Mesothelial cell of epicardium (in vitro differentiated cells): ENCODE measurements around the gene SYK. TPM values are rescaled to one million over a fixed set of nuclear protein-coding genes. Genes with fewer than 3 reads are reported as not detected.

Experiments
- DNase-seq, 2 experiments: peaks; one replicate each; pipeline ENCODE4 v3.0.0; 2021; ENCODE audit warnings: low spot score in 2 of 2; ENCODE audit not compliant: unreplicated experiment in 2 of 2
- H3K27ac Mint-ChIP-seq: 2 replicates; pipeline ENCODE4 v1.8.0; 2021; ENCODE audit warnings: mixed read lengths
- H3K27me3 Mint-ChIP-seq: 2 replicates; pipeline ENCODE4 v1.8.0; 2021; ENCODE audit warnings: low read depth, mixed read lengths
- H3K36me3 Mint-ChIP-seq: 2 replicates; pipeline ENCODE4 v1.8.0; 2021; ENCODE audit warnings: mixed read lengths
- H3K4me1 Mint-ChIP-seq: 2 replicates; pipeline ENCODE4 v1.8.0; 2021; ENCODE audit warnings: mixed read lengths
- H3K4me3 Mint-ChIP-seq: 2 replicates; pipeline ENCODE4 v1.8.0; 2021; ENCODE audit warnings: mild to moderate bottlenecking, moderate library complexity, mixed read lengths
- H3K9me3 Mint-ChIP-seq: 2 replicates; pipeline ENCODE4 v1.8.0; 2021; ENCODE audit warnings: mixed read lengths
- total RNA-seq: library from RNA; stranded (reverse); gene quantifications from 3 replicates; pipeline ENCODE4 v1.2.1, GENCODE V29; 2021
- TF ChIP-seq, protein P1 (sequence below): fragments of 200-600 bp; sonication (generic); IDR thresholded peaks from one replicate; pipeline ENCODE4 v1.5.0; 2021; ENCODE audit warnings: antibody characterized with exemption; ENCODE audit not compliant: unreplicated experiment

Gene SYK
- total RNA-seq, 1 donor from 2014 or later: 3.8 TPM

GRCh38 chr9:90940280-90940679 is 138.7 kb downstream of the SYK start:
- H3K9me3 Mint-ChIP-seq: peaks cover 5% of the 10 kb centered on the region
- no peaks in the 10 kb centered on the region for H3K36me3 Mint-ChIP-seq
- peaks cover 14% of the 10 kb centered on the region for H3K4me1 Mint-ChIP-seq
- TF ChIP-seq, protein P1, sequence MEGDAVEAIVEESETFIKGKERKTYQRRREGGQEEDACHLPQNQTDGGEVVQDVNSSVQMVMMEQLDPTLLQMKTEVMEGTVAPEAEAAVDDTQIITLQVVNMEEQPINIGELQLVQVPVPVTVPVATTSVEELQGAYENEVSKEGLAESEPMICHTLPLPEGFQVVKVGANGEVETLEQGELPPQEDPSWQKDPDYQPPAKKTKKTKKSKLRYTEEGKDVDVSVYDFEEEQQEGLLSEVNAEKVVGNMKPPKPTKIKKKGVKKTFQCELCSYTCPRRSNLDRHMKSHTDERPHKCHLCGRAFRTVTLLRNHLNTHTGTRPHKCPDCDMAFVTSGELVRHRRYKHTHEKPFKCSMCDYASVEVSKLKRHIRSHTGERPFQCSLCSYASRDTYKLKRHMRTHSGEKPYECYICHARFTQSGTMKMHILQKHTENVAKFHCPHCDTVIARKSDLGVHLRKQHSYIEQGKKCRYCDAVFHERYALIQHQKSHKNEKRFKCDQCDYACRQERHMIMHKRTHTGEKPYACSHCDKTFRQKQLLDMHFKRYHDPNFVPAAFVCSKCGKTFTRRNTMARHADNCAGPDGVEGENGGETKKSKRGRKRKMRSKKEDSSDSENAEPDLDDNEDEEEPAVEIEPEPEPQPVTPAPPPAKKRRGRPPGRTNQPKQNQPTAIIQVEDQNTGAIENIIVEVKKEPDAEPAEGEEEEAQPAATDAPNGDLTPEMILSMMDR: no peak
- H3K27ac Mint-ChIP-seq: no peak overlapping the region
- no peaks in the 10 kb centered on the region for H3K27me3 Mint-ChIP-seq
- no peak for DNase-seq
- no peak overlapping the region for H3K4me3 Mint-ChIP-seq

DNA sequence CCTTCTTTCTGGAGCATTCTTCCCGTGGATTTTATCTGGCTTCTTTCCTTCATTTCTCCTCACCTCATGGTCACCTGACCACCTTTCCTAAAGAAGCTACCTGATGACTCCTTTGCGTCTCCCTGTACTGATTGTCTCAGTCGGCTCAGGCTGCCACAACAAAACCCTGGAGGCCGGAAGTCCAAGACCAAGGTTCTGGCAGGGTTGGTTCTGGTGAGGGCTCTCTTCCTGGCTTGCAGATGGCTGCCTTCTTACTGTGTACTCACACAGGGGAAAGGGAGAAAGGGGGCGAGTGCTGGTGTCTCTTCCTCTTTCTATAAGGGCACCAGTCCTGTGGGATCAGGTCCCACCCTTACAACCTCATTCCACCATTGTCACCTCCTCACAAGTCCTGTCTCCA is 140.0 kb downstream of the SYK start:
- TF ChIP-seq, protein P1: no peak
- Mint-ChIP-seq H3K27ac (no peak overlapping the region), H3K36me3 (no peaks in the 10 kb centered on the region), H3K4me3 (no peak overlapping the region), H3K4me1 (peaks cover 14% of the 10 kb centered on the region), H3K27me3 (no peaks in the 10 kb centered on the region), H3K9me3 (peaks cover 5% of the 10 kb centered on the region)
- no peak for DNase-seq

- no peak overlapping the region for H3K4me3 Mint-ChIP-seq
- DNase-seq: no peak
- H3K27ac Mint-ChIP-seq: peak overlapping the region; percentile 59
Observed at GRCh38 chr9:90942555-90942954, 140.9 kb downstream of the SYK start.

GRCh38 chr9:90943341-90943740 is 141.7 kb downstream of the SYK start:
- peaks cover 5% of the 10 kb centered on the region for H3K9me3 Mint-ChIP-seq
- H3K4me3 Mint-ChIP-seq: no peak overlapping the region
- peak overlapping the region; percentile 61 for H3K27ac Mint-ChIP-seq
- no peaks in the 10 kb centered on the region for H3K36me3 Mint-ChIP-seq
- no peaks in the 10 kb centered on the region for H3K27me3 Mint-ChIP-seq
- TF ChIP-seq, protein P1: no peak
- peaks cover 30% of the 10 kb centered on the region for H3K4me1 Mint-ChIP-seq
- no peak for DNase-seq

More at GRCh38 chr9:90942555-90942954, 140.9 kb downstream of the SYK start:
- TF ChIP-seq, protein P1: no peak
- Mint-ChIP-seq H3K9me3 (peaks cover 5% of the 10 kb centered on the region), H3K36me3 (no peaks in the 10 kb centered on the region), H3K4me1 (peaks cover 22% of the 10 kb centered on the region), H3K27me3 (no peaks in the 10 kb centered on the region)

- H3K36me3 Mint-ChIP-seq: no peaks in the 10 kb centered on the region
- TF ChIP-seq, protein P1: no peak
- no peak for DNase-seq
- no peaks in the 10 kb centered on the region for H3K27me3 Mint-ChIP-seq
- H3K4me3 Mint-ChIP-seq: no peak overlapping the region
- H3K27ac Mint-ChIP-seq: no peak overlapping the region
- H3K9me3 Mint-ChIP-seq: peaks cover 5% of the 10 kb centered on the region
- H3K4me1 Mint-ChIP-seq: peaks cover 33% of the 10 kb centered on the region
Observed at GRCh38 chr9:90945336-90945735, 143.7 kb downstream of the SYK start.

DNA sequence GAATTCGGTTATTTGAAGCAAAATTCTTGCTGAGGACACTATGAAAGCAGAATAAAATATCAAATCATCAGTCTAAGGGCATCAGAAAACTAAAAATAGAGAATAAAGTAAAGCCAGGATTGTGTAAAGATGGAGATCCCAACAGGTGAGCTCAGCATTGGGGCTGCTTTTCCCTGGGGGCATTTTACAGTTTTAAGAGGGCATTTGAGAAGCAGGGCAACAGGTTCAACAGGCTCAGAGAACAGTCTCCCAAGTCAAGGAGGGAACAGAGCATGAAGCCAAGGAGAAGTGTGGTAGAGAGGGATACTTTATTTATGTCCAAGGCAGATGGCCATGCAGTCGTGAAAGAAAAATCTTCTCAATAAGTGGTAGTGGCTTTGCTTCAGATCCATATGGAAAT is 145.4 kb downstream of the SYK start:
- H3K9me3 Mint-ChIP-seq: no peaks in the 10 kb centered on the region
- no peaks in the 10 kb centered on the region for H3K36me3 Mint-ChIP-seq
- no peak overlapping the region for H3K27ac Mint-ChIP-seq
- H3K4me3 Mint-ChIP-seq: no peak overlapping the region
- H3K4me1 Mint-ChIP-seq: peaks cover 32% of the 10 kb centered on the region
- TF ChIP-seq, protein P1: no peak
- no peak for DNase-seq
- H3K27me3 Mint-ChIP-seq: no peaks in the 10 kb centered on the region
